K562 (cell line): ENCODE measurements around the gene GRIP1. TPM values are rescaled to one million over a fixed set of nuclear protein-coding genes. Genes with fewer than 3 reads are reported as not detected.

Experiments
- ATAC-seq: fragments of 200-7000 bp; cut with Tn5 transposase; 3 replicates; pipeline ENCODE4 v1.9.1; 2020; ENCODE audit warnings: moderate library complexity
- BruUV-seq: library from RNA; stranded (reverse); fragments of 400-500 nt; replicated peaks from 2 replicates; lab custom pipeline; 2021; lab: Mats Ljungman, UMichigan
- CTCF ChIA-PET: fragments of 300-600 bp; formaldehyde crosslinking; extraction: SDS; loops from one replicate; lab custom pipeline; 2021; ENCODE audit warnings: low intra/inter-chr PET ratio; lab: Yijun Ruan, JAX
- POLR2A ChIA-PET: fragments of 300-600, 350-650 bp; sonication (Branson Sonifier 250); formaldehyde crosslinking; extraction: SDS; loops from one replicate; lab custom pipeline; 2021; ENCODE audit warnings: antibody characterized with exemption, inconsistent platforms; lab: Yijun Ruan, JAX
- DNase-seq, 4 experiments: peaks; one replicate each; pipeline versions ENCODE4 v3.0.0 to v3.0.0-alpha.2; 2011 to 2018; ENCODE audit warnings: low spot score in 3 of 4, mixed read lengths in 3 of 4; ENCODE audit errors: extremely low read depth in 1 of 4
- FAIRE-seq: peaks from 2 replicates; lab custom pipeline; 2011; peaks lifted over from hg19 to GRCh38; lab: Jason Lieb, UNC
- H2AFZ ChIP-seq: 2 replicates; pipeline ENCODE4 v1.6.0; 2011; ENCODE audit warnings: low read depth, low read length, control low read depth, inconsistent platforms
- H3K27ac ChIP-seq: fragments of 200-600 bp; 3 replicates; pipeline ENCODE4 v1.8.0; 2011; ENCODE audit warnings: low read depth, mild to moderate bottlenecking, control low read depth, inconsistent platforms, low read length, moderate library complexity, mixed read lengths; ENCODE audit errors: extremely low read depth
- H3K27me3 ChIP-seq, 2 experiments: fragments of 300-600 bp in 1 of 2; 2 replicates in 1 of 2; 3 replicates in 1 of 2; pipeline versions ENCODE4 v1.6.0 to v1.8.0; 2011; ENCODE audit warnings: inconsistent platforms in 2 of 2, low read length in 2 of 2, mild to moderate bottlenecking in 1 of 2, mixed read lengths in 1 of 2, moderate library complexity in 1 of 2; ENCODE audit not compliant: control insufficient read depth in 2 of 2, insufficient read depth in 2 of 2
- H3K36me3 ChIP-seq: fragments of 300-600 bp; 3 replicates; pipeline ENCODE4 v1.8.0; 2011; ENCODE audit warnings: mild to moderate bottlenecking, low read length, inconsistent platforms; ENCODE audit not compliant: control insufficient read depth, insufficient read depth
- H3K4me1 ChIP-seq, 2 experiments: fragments of 200-600 bp in 1 of 2; replicated peaks in 1 of 2; 2 replicates in 1 of 2; 3 replicates in 1 of 2; pipeline versions ENCODE4 v1.5.1 to v1.8.0; 2011; ENCODE audit warnings: inconsistent platforms in 2 of 2, low read length in 2 of 2, mild to moderate bottlenecking in 1 of 2, mixed read lengths in 1 of 2, moderate library complexity in 1 of 2; ENCODE audit not compliant: control insufficient read depth in 2 of 2, insufficient read depth in 2 of 2
- H3K4me2 ChIP-seq: 2 replicates; pipeline ENCODE4 v1.6.1; 2011; ENCODE audit warnings: low read length, control low read depth, inconsistent platforms, mixed read lengths; ENCODE audit not compliant: insufficient read depth
- H3K4me3 ChIP-seq: fragments of 200-600 bp; sonication (generic), shearing (Covaris generic); 2 replicates; pipeline ENCODE4 v1.5.1; 2016; ENCODE audit warnings: control low read depth, inconsistent platforms
- H3K79me2 ChIP-seq: fragments of 200-600 bp; 3 replicates; pipeline ENCODE4 v1.8.0; 2011; ENCODE audit warnings: low read length, inconsistent platforms; ENCODE audit not compliant: control insufficient read depth, insufficient read depth
- H3K9ac ChIP-seq, 2 experiments: 2 replicates each; pipeline versions ENCODE4 v1.6.0 to v1.6.1; 2011; ENCODE audit warnings: low read depth in 2 of 2, low read length in 2 of 2, control low read depth in 1 of 2, inconsistent platforms in 1 of 2, mild to moderate bottlenecking in 1 of 2, mixed read lengths in 1 of 2; ENCODE audit not compliant: insufficient read depth in 1 of 2
- H3K9me1 ChIP-seq: one replicate; pipeline ENCODE4 v1.6.0; 2011; ENCODE audit warnings: inconsistent platforms, mild to moderate bottlenecking, low read length, moderate library complexity; ENCODE audit not compliant: control insufficient read depth, insufficient read depth
- H3K9me3 ChIP-seq: replicated peaks from 2 replicates; pipeline ENCODE4 v1.5.1; 2011; ENCODE audit warnings: low read depth, low read length, inconsistent platforms; ENCODE audit not compliant: control insufficient read depth, insufficient read depth
- H4K20me1 ChIP-seq: replicated peaks from 2 replicates; pipeline ENCODE4 v1.6.1; 2011; ENCODE audit warnings: low read length, inconsistent platforms, mixed read lengths; ENCODE audit not compliant: control insufficient read depth, insufficient read depth
- AFF1 ChIP-seq, 2 experiments: fragments of 450-650 bp; IDR thresholded peaks; 2 replicates each; pipeline ENCODE4 v1.6.1; 2018; ENCODE audit warnings: mild to moderate bottlenecking in 2 of 2, low read depth in 1 of 2; ENCODE audit not compliant: partially characterized antibody in 2 of 2
- ARNT ChIP-seq, 2 experiments: fragments of 450-650 bp; IDR thresholded peaks; 2 replicates each; pipeline ENCODE4 v1.6.1; 2016; ENCODE audit warnings: mild to moderate bottlenecking in 1 of 2
- ELF4 ChIP-seq: fragments of 450-650 bp; formaldehyde crosslinking; IDR thresholded peaks from 2 replicates; pipeline ENCODE4 v1.4.0; 2022; ENCODE audit warnings: missing genetic modification characterization
- MEF2D ChIP-seq: conservative IDR thresholded peaks from 2 replicates; pipeline ENCODE4 v1.6.1; 2016; ENCODE audit warnings: low read depth, missing genetic modification characterization, missing compliant biosample characterization
- ZNF318 ChIP-seq, 2 experiments: fragments of 450-650 bp; IDR thresholded peaks; 2 replicates each; pipeline ENCODE4 v1.6.1; 2016; ENCODE audit warnings: mild to moderate bottlenecking in 2 of 2, borderline replicate concordance in 1 of 2, low read depth in 1 of 2, moderate library complexity in 1 of 2
- WGBS: fragments of 100-300 bp; shearing (Covaris generic); methylation state at CpG from one replicate; pipeline ENCODE4 v1.1.6; 2016; ENCODE audit warnings: low coverage, mixed read lengths; ENCODE audit not compliant: insufficient coverage; ENCODE audit errors: missing lambda C conversion rate; 5-methylcytosine and 5-hydroxymethylcytosine counted together
- in situ Hi-C: fragments of 300-500 bp; cut with MboI; formaldehyde crosslinking; loops from 4 replicates; pipeline ENCODE4 v1.15.0; 2018; ENCODE audit warnings: inconsistent platforms, mixed read lengths
- intact Hi-C: fragments of 100-400 bp; cut with micrococcal nuclease; formaldehyde crosslinking; loops from 2 replicates; pipeline ENCODE4 v1.14.2; 2022
- polyA plus RNA-seq, 8 experiments: library from polyadenylated mRNA; depleted of rRNA in 4 of 8; stranded (reverse) in 5 of 8; unstranded in 3 of 8; fragments of >200 nt; fragmentation: Nextera tagmentation in 2 of 8; fragmentation: Illumina TruSeq in 1 of 8; extraction: Ambion mirVana in 2 of 8; extraction: Trizol in 1 of 8; gene quantifications; 2 replicates each; pipeline versions ENCODE4 v1.2.1 to v1.2.3, GENCODE V29; 2011 to 2014; ENCODE audit warnings: inconsistent platforms in 1 of 8, missing spikeins in 1 of 8
- total RNA-seq, 7 experiments: library from RNA; depleted of rRNA in 6 of 7; stranded (reverse); fragments of >200 nt in 6 of 7; fragmentation: Illumina TruSeq in 2 of 7; extraction: Trizol in 2 of 7; gene quantifications; 2 replicates each; pipeline versions ENCODE4 v1.2.1 to v1.2.3, GENCODE V29; 2011 to 2021; ENCODE audit warnings: low replicate concordance in 1 of 7

Gene GRIP1
- total and polyA plus RNA-seq, 9 of the 15 experiments (the other 6 are each of a cell fraction or from before 2014, with no cell fraction given): 0.28 to 1.2 (median 0.45) TPM

- H3K9ac ChIP-seq: no peak overlapping the region
- intact Hi-C loops: no loop called here
- H3K36me3 ChIP-seq: no peaks in the 10 kb centered on the region
- no peaks in the 10 kb centered on the region for H3K9me1 ChIP-seq
- no TSS peak for BruUV-seq
- no peaks in the 10 kb centered on the region for H3K4me1 ChIP-seq
- H2AFZ ChIP-seq: no peak overlapping the region
- H3K4me3 ChIP-seq: no peak overlapping the region
- no peaks in the 10 kb centered on the region for H3K27me3 ChIP-seq
- FAIRE-seq: no peak
- POLR2A ChIA-PET: no interaction called here
- no peak overlapping the region for H3K4me2 ChIP-seq
- in situ Hi-C loops: no loop called here
- no peaks in the 10 kb centered on the region for H4K20me1 ChIP-seq
- WGBS: 0% methylated on average over 1 of the region's 1 CpG
- no peak for TF ChIP-seq ARNT (IDR thresholded peaks at IDR 0.05)
- no peak for TF ChIP-seq MEF2D (tag)
- no peak for TF ChIP-seq ELF4 (CRISPR knock-in tag)
- TF ChIP-seq ZNF318 (IDR thresholded peaks at IDR 0.05; ENCODE audit: borderline replicate concordance in 1 of 2, low read depth in 1 of 2): no peak
- no peak for TF ChIP-seq AFF1 (IDR thresholded peaks at IDR 0.05; ENCODE audit: low read depth in 1 of 2, partially characterized antibody in 2 of 2)
- CTCF ChIA-PET: no interaction called here
- H3K9me3 ChIP-seq: no peaks in the 10 kb centered on the region
- no peak for DNase-seq
- no peaks in the 10 kb centered on the region for H3K79me2 ChIP-seq
- H3K27ac ChIP-seq: no peak overlapping the region
- no peak for ATAC-seq
Measured at GRCh38 chr12:66666481-66666880, 12.4 kb downstream of the GRIP1 start.
